Dendritic cell treated with granulocyte-macrophage colony-stimulating factor and Interleukin-4, amounts not matched to agents 40 ng/mL and 50 ng/mL, for 4 days (primary cell): Measurements from ENCODE around the gene SLC15A4.

Source experiments
- H3K27ac Mint-ChIP-seq: one replicate; pipeline ENCODE4 v1.8.0; 2022; ENCODE audit warnings: mild to moderate bottlenecking, mixed read lengths
- H3K27me3 Mint-ChIP-seq: one replicate; pipeline ENCODE4 v1.8.0; 2022; ENCODE audit warnings: mild to moderate bottlenecking, mixed read lengths
- H3K36me3 Mint-ChIP-seq: one replicate; pipeline ENCODE4 v1.8.0; 2022; ENCODE audit warnings: low read depth, mixed read lengths
- H3K4me1 Mint-ChIP-seq: one replicate; pipeline ENCODE4 v1.8.0; 2022; ENCODE audit warnings: low read depth, mixed read lengths
- H3K4me3 Mint-ChIP-seq: one replicate; pipeline ENCODE4 v1.8.0; 2022; ENCODE audit warnings: mild to moderate bottlenecking, moderate library complexity, mixed read lengths
- H3K9me3 Mint-ChIP-seq: one replicate; pipeline ENCODE4 v1.8.0; 2022; ENCODE audit warnings: mixed read lengths
- intact Hi-C: fragments of 100-400 bp; cut with micrococcal nuclease; formaldehyde crosslinking; loops from one replicate; pipeline ENCODE4 v1.15.0; 2022

Gene SLC15A4

GRCh38 chr12:128823916-128824839, at the start of gene SLC15A4:
Gene SLC15A4, minus strand, starts transcription at chr12:128823958. Its CDS starts 15 bp downstream, at chr12:128823943.
- H3K4me3 Mint-ChIP-seq, result peak within 1 kb of the TSS; percentile 84
- intact Hi-C loops, result loop anchor here (2.0 kb wide), 2 partner anchors 17 to 31 kb away; no protein-coding TSS in a partner anchor
- no peaks in the 10 kb centered on the region for H3K27me3 Mint-ChIP-seq
- H3K9me3 Mint-ChIP-seq, result no peaks in the 10 kb centered on the region
- H3K36me3 Mint-ChIP-seq, result peaks cover 27% of the 10 kb centered on the region
- H3K27ac Mint-ChIP-seq, result peak within 1 kb of the TSS; percentile 92
- H3K4me1 Mint-ChIP-seq, result peaks cover 45% of the 10 kb centered on the region

DNA sequence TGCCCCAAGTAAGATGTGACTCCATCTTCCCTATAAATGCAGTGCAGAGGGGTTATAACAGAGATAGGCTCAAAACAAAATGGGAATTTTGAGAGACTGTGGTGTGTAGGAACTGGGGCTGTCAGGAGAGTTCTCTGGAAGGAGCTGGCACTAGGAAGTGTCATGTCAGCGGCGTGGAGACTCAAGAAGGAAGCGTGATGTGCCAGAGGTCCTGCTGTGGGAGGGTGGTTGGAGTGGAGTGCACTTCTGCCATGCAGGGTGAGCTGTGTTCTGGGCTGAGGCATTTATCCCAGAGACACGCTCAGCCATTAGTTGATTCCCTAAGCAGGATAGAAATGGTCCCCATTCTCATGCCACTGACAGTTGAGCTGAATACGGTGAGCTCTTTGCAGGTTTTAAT, 48.5 kb upstream of the SLC15A4 start:
- Mint-ChIP-seq H3K4me3 (no peak overlapping the region), H3K27ac (peak overlapping the region; percentile 67), H3K27me3 (no peaks in the 10 kb centered on the region), H3K9me3 (peaks cover 8% of the 10 kb centered on the region), H3K4me1 (peaks cover 22% of the 10 kb centered on the region), H3K36me3 (peaks cover 19% of the 10 kb centered on the region)
- intact Hi-C loops, result no loop called here

GRCh38 chr12:128871516-128871892, 47.7 kb upstream of the SLC15A4 start:
- Mint-ChIP-seq H3K4me3 (no peak overlapping the region), H3K27ac (no peak overlapping the region), H3K36me3 (peaks cover 11% of the 10 kb centered on the region), H3K27me3 (no peaks in the 10 kb centered on the region), H3K4me1 (peaks cover 22% of the 10 kb centered on the region), H3K9me3 (no peaks in the 10 kb centered on the region)
- intact Hi-C loops, result no loop called here

DNA sequence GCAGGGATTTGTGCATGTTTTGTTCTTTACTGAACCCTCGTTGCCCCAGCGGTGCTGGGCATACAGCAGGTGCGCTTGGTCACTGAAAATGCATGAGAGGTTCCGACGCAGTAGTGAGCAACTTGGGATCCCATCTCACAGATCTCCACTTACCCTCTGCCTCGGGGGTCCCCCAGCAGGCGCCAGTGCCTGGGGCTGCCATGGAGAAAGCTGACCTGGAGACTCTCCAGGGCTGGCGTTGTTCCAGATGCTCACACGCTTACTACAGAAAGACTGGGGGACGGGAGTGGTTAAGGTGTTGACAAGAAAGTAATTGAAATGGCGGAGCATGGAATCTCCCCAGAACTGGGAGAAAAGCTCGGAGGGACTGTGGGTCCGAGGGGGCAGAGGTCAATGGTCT, 43.7 kb upstream of the SLC15A4 start:
- intact Hi-C loops, result no loop called here

DNA sequence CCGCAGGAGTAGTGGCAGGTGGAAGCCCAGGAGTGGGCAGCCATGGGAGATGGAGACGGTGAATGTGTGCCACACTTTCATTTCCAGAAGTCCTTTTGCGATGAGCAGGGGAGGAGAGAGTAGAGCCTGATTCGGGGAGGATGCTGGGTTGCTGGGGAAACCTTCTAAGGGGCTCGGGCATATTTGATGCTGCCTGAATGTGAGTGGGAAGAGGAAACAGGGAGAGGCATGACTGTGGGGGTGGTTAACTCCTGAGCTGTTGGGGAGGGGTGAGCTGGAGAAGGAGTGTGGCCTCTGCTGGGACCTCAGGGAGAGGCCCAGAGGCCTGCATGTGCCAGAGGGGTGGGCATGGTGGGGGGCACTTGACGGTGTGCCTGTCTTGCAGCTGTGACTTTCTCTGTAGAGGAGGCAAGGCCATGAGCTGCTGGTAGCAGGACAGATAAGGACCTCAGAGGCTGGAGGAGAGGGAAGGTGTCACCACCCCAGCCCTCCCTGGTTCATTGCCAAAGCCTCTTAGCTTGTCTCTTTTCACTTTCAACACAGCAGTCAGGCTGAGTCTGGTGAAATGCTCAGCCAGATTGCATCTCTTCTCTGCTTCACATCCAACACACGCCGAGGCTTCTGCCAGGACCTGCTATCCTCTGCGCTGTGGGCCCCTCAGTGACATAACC, 40.9 kb upstream of the SLC15A4 start:
- H3K9me3 Mint-ChIP-seq, result no peaks in the 10 kb centered on the region
- peaks cover 17% of the 10 kb centered on the region for H3K4me1 Mint-ChIP-seq
- H3K27ac Mint-ChIP-seq, result no peak overlapping the region
- intact Hi-C loops, result no loop called here
- H3K27me3 Mint-ChIP-seq, result no peaks in the 10 kb centered on the region
- no peak overlapping the region for H3K4me3 Mint-ChIP-seq
- no peaks in the 10 kb centered on the region for H3K36me3 Mint-ChIP-seq

More for the DNA sequence above, 43.7 kb upstream of the SLC15A4 start:
- Mint-ChIP-seq H3K36me3 (no peaks in the 10 kb centered on the region), H3K4me3 (no peak overlapping the region), H3K4me1 (peaks cover 28% of the 10 kb centered on the region), H3K9me3 (no peaks in the 10 kb centered on the region), H3K27me3 (no peaks in the 10 kb centered on the region), H3K27ac (no peak overlapping the region)

GRCh38 chr12:128863957-128864356, 40.2 kb upstream of the SLC15A4 start:
- Mint-ChIP-seq H3K36me3 (no peaks in the 10 kb centered on the region), H3K4me1 (peaks cover 17% of the 10 kb centered on the region), H3K27ac (no peak overlapping the region), H3K4me3 (no peak overlapping the region), H3K27me3 (no peaks in the 10 kb centered on the region), H3K9me3 (no peaks in the 10 kb centered on the region)
- intact Hi-C loops, result no loop called here

DNA sequence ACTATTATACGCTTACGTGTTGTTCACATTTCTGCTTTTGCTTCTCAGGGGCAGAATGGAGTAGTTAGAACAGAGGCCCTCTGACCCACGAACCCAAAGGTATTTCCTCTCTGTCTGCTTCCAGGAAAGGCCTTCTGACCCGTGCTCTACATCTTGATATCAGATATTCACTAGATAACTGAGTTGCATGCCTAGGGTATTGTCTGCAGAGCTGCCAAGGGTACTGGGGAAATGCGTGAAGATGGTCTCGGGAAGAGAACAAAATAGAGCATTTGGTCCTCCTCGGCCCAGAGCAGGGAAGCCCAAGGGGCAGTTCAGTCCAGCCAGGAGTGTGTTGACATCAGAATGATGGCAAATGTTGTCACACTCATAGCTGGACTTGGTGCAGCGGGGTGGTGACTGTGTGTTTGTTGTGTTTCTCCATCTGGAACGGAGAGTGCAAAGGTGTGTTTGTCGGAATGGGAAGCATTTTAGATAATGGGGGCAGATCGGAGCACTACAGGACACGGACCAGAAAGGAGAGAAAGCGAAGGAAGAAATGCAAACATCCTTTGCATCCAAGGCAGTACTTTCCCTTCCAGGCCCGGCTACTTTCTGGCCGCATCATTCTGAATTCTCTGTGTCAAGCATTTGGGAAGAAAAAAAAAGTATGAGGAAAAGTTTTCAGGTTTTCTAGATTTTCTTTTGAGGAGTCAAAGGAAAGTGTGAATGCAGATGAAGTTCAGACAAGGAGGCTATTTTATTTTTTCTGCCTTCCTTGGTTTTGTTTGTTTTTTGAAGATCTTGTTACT, 37.7 kb upstream of the SLC15A4 start:
- no peak overlapping the region for H3K27ac Mint-ChIP-seq
- no peaks in the 10 kb centered on the region for H3K9me3 Mint-ChIP-seq
- H3K4me3 Mint-ChIP-seq, result no peak overlapping the region
- H3K36me3 Mint-ChIP-seq, result no peaks in the 10 kb centered on the region
- peaks cover 27% of the 10 kb centered on the region for H3K4me1 Mint-ChIP-seq
- H3K27me3 Mint-ChIP-seq, result no peaks in the 10 kb centered on the region
- intact Hi-C loops, result no loop called here

DNA sequence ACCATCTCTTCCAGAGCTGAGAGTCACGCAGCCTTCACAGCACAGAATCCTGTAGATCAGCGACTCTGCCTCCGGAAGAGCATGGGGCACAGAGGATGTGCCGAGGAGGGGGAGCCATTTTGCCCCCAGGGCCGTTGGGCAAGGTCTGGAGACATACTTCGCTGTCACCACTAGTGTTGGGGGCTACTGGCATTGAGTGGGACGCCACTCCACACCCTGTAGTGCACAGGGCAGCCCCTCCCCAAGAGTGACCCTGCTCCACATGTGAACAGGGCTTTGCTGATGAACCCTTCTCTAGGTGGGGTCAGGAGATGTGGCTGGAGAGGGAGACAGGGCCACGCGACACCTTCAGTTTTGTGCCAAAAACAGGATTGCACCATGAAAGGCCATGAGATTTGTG, 35.6 kb upstream of the SLC15A4 start:
- H3K27ac Mint-ChIP-seq, result peak overlapping the region; percentile 21
- no peaks in the 10 kb centered on the region for H3K36me3 Mint-ChIP-seq
- H3K4me1 Mint-ChIP-seq, result peaks cover 27% of the 10 kb centered on the region
- no peaks in the 10 kb centered on the region for H3K9me3 Mint-ChIP-seq
- intact Hi-C loops, result no loop called here
- H3K4me3 Mint-ChIP-seq, result no peak overlapping the region
- H3K27me3 Mint-ChIP-seq, result no peaks in the 10 kb centered on the region

- H3K27me3 Mint-ChIP-seq, result peaks cover 9% of the 10 kb centered on the region
- peak overlapping the region; percentile 77 for H3K27ac Mint-ChIP-seq
- H3K4me1 Mint-ChIP-seq, result peaks cover 33% of the 10 kb centered on the region
- no peaks in the 10 kb centered on the region for H3K9me3 Mint-ChIP-seq
- H3K36me3 Mint-ChIP-seq, result no peaks in the 10 kb centered on the region
- H3K4me3 Mint-ChIP-seq, result no peak overlapping the region
- intact Hi-C loops, result no loop called here
Observed at GRCh38 chr12:128857133-128857763, 33.5 kb upstream of the SLC15A4 start.

- Mint-ChIP-seq H3K4me1 (peaks cover 33% of the 10 kb centered on the region), H3K27me3 (peaks cover 9% of the 10 kb centered on the region), H3K4me3 (no peak overlapping the region), H3K9me3 (no peaks in the 10 kb centered on the region), H3K36me3 (no peaks in the 10 kb centered on the region), H3K27ac (peak overlapping the region; percentile 77)
- intact Hi-C loops, result no loop called here
Observed at GRCh38 chr12:128856791-128857078, 33.0 kb upstream of the SLC15A4 start.

- Mint-ChIP-seq H3K4me3 (no peak overlapping the region), H3K27ac (peak overlapping the region; percentile 77), H3K4me1 (peaks cover 28% of the 10 kb centered on the region), H3K27me3 (peaks cover 12% of the 10 kb centered on the region), H3K9me3 (no peaks in the 10 kb centered on the region), H3K36me3 (no peaks in the 10 kb centered on the region)
- intact Hi-C loops, result no loop called here
Observed at GRCh38 chr12:128856035-128856790, 32.5 kb upstream of the SLC15A4 start.

- Mint-ChIP-seq H3K4me3 (peak overlapping the region; percentile 82), H3K4me1 (peaks cover 28% of the 10 kb centered on the region), H3K27ac (peak overlapping the region; percentile 72), H3K9me3 (no peaks in the 10 kb centered on the region), H3K36me3 (no peaks in the 10 kb centered on the region), H3K27me3 (peaks cover 12% of the 10 kb centered on the region)
- intact Hi-C loops, result loop anchor here (2.0 kb wide), 1 partner anchor 29 kb away; no protein-coding TSS in a partner anchor
Observed at GRCh38 chr12:128853600-128854197, 29.9 kb upstream of the SLC15A4 start.
